Measurements from ENCODE around the gene GPNMB.
"Not testable (repeated sequence)": the region's sequence is repeated elsewhere in the genome, so short reads cannot be mapped to it uniquely, and the experiment has no call there.

The GPNMB gene

DNA sequence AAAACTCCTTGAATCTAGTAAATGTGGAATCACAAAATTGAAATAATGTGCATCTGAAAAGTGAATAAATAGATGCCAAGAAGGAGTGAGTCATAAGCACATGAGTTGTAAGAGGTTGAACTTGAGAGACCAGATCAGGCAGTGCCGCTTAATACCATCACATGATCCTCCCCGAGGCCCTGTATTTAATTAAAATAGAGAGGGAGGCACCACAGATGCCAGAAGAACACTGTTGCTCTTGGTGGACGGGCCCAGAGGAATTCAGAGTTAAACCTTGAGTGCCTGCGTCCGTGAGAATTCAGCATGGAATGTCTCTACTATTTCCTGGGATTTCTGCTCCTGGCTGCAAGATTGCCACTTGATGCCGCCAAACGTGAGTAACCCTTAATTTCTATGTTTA lies at the start of gene GPNMB:
Gene GPNMB, plus strand, starts transcription at position 221 of the 400 bp plus-strand sequence. Its CDS starts 83 bp downstream, at position 304.
- peak; percentile 21 for DNase-seq (ENCODE audit: low spot score)

DNA sequence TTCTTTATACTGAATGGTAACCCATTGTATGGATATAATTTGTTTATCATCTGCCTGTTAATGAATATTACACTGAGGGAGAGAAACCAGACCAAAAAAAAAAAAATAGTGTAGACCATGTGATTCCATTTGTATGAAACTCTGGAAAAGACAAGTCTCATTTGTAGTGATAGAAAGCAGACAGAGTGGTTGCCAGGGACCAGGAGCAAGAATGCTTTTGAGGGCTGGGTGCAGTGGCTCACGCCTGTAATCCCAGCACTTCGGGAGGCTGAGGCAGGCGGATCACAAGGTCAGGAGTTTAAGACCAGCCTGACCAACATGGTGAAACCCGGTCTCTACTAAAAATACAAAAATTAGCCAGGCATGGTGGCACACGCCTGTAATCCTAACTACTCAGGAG lies 48.8 kb upstream of the GPNMB start:
- not testable (repeated sequence) for DNase-seq (ENCODE audit: low spot score)

DNA sequence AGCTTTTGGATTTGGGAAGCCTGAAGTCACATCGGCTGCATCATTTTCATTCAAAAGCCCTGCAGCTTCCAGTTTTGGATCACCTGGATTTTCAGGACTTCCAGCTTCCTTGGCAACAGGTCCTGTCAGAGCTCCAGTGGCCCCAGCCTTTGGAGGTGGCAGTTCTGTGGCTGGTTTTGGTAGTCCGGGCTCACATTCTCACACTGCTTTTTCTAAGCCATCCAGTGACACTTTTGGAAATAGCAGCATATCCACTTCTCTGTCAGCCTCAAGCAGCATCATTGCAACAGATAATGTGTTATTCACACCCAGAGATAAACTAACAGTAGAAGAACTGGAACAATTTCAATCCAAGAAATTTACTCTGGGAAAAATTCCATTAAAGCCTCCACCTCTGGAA lies 46.2 kb upstream of the GPNMB start:
- DNase-seq (ENCODE audit: low spot score), result no peak

DNA sequence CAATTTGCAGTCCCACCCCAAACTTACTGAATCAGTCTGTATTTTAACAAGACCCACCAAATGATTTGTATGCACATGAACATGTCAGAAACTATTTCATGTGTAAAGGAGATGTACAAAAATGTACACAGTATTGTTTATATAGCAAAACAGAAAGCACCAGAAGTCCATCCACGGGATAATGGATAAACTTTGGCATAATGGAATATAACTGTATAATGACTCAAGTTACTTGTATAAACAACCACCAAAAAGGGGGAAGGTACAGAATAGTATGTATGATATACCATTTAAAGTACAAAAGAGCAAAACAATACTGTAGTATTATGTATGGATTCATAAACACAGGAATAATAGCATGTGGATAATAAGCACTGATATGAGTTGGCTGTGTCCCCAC lies 42.3 kb upstream of the GPNMB start:
- DNase-seq (ENCODE audit: low spot score), result no peak

DNA sequence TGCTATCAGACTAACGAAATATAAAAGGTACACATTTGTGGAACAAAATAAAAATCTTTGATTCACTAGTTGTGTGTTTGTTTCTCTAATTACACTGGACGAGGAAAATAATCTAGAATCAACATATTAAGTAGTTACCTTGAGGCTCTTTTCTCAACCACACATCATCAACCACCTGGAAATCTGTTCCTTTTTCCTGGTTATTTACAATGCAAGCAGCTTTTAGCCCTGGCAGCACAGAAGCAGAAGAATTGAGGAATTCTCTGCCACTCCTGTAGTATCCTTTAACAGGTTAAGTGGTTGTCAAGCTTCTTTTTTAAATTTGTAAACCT lies 41.0 kb upstream of the GPNMB start:
- DNase-seq (ENCODE audit: low spot score), result no peak

DNA sequence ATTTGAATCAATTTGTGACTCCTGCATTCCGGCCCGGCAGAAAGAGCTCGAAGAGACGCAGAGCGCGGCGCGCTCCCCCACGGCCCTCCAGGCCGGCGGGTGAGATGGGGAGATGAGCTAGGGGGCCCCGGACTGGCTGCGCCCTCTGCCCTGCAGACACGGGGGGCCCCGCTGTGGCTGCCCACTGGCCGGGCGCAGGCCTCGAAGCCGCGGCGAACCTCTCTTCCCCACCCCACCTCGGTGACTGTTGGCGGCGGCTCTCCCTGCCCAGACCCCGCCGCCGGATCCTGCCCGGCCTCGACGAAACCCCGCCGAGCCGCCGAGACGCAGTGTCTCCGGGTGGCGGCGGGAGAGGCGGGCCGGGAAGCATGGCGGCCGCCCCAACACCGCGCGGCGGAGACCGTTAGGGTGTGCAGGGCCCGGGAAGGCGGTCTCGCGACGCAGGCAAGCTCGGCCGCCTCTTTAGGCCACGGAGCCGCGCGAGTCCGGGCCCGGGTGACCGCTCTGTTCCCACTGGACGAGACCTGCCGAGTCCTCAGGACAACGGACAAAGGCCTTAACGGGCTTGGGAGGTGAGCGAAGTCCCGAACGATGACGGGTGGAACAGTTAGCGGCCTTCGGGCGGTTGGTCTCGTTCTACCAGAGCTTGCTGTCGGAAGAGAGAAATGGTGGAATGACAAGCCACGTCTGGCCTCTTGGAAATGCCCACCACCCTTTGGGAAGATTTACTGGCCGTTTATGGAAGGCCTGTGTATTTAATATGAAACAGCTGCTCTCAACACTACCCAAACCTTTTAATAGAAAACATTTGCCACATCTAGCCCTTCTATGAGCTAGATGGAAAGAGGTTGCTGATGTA lies 40.4 kb upstream of the GPNMB start:
- peak; percentile 21 for DNase-seq (ENCODE audit: low spot score)

DNA sequence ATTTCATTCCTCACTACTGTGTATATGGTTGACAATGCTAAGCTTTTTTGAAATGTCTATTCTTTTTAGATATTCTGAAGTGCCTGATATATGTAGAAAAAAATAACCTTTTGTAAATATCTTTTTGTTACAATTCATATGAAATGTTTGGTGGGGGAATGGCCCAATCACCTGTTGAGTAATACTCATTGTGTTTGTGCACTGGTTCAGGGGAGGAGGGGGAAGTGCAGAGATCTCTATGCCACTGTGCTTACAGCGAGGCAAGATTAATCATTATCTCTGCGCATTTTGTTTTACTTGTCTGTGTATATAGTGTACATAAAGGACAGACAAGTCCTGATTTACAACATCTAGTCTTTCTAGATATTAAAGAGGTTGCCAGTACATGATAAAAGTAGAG lies 39.6 kb upstream of the GPNMB start:
- DNase-seq (ENCODE audit: low spot score), result no peak

DNA sequence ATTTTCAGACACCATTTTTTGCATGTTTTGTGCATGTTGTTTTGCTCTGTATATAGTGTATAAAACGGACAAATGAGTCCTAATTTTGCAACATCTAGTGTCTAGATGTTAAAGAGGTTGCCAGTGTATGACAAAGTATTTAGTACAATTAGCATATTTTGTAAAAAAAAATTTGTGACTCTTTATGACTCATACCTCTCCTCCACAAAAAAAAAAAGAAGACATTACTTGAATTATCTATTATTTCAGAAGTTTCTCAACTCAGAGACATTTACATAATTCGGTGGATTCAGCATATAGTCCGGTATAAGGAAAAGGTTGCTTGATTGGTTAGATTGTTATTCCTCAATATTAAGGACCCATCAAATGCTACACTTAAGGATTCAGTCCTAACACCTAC lies 38.7 kb upstream of the GPNMB start:
- DNase-seq (ENCODE audit: low spot score), result no peak

DNA sequence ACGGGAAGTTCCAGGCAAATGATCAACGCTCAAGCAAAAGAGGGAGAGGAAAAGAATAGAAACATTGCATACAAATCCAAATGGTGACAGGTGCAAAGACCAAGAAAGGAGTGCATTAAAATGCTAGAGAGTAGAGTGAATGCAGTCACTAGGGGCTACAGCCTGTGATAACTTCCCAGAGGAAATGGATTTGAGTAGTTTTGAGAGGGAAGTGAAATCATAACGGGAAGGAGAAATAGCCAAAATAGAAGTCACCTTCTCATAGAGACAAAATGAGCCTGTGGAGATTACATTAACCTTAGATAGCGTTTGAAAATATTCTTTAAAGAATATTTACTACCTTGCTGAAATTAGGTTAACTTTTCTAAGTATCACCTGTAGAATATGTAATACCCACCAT lies 38.3 kb upstream of the GPNMB start:
- DNase-seq (ENCODE audit: low spot score), result no peak

DNA sequence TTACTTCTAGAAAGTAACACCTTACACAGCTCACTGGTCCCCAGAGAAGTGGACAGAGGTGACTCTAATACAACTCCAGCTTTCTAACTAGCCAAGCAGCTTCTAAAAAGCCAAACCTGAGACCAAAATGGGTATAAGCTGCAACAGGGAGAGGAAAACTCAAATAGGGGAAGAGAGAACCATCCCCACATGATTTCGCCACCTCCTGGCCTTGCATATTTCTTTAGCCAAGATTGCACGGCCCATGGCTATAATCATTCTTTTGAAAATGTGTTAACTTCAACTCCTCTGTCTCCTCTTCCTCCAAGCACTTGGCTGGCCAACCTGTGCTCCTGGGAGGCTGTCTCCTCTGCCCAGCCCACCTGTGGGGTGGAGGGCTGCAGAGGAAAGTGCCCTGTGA lies 36.1 kb upstream of the GPNMB start:
- no peak for DNase-seq (ENCODE audit: low spot score)

DNA sequence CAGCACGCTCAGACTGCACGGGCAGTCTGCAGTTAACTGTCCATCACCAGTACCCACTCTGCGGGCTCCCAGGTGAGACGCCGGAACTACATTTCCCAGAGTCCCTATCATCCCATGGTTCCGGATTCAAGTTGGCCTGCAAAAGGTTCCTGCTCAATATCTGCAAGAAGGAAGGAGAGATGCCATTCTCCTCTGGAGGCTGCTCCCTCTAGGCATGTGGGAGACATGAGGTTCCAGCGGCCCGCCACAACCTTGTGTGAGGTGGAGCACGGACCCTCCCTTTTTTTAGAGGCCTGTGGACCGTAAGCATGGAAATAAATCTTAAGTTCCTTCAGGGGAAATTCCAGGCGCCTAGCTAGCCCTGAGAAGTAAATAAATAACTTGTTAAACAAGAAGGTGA lies 35.0 kb upstream of the GPNMB start:
- DNase-seq (ENCODE audit: low spot score), result peak; percentile 34

DNA sequence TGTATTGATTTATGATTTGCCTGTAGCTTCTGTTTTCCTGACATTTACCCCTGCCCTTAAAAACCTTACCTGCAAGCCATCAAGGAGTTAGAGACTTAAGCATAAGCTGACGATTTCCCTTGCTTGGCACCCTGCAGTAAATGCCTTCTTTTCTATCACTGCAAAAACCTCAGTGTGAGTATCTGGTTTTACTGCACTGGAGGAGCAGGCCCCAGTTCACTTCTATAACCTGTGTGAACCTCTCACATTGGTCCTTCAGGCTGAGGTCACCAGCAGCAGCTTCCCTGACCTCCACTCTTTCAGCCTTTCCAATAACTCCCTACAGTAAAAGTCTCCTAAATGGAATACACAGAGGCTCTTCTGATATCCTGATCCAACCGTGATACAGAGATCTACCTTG lies 34.2 kb upstream of the GPNMB start:
- no peak for DNase-seq (ENCODE audit: low spot score)

DNA sequence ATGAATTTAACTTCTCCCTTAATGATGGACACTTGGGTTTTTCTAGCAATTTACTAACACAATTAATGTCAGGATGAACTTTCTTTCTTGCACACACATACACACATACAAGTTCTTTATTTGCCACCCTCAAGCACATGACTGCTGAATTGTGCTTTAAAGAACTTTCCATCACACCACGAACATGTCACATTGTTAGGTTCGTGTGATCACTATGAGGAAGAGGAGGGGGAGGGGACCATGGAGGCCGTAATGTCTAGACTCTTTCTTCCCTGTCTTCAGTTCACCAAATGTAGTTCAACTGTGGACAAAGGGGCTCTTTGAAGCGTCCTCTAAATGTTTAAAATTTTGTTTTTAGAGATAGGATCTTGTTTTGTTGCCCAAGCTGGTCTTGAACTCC lies 33.7 kb upstream of the GPNMB start:
- DNase-seq (ENCODE audit: low spot score), result no peak

DNA sequence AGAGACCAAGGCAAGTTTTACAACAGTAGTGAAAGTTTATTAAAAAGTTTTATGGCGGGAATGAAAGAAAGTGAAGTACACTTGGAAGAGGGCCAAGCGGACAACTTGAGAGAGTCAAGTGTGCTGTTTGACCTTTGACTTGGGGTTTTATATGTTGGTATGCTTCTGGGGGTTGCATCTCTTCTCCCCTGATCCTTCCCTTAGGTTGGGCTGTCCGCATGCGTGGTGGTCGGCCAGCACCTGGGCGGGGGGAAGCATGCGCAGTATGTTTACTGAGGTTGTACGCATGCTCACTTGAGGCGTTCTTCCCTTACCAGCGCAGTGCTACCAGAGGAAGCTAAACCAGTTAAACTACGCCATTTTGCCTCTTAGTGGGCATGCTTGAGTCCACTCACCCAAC lies 32.8 kb upstream of the GPNMB start:
- DNase-seq (ENCODE audit: low spot score), result no peak

DNA sequence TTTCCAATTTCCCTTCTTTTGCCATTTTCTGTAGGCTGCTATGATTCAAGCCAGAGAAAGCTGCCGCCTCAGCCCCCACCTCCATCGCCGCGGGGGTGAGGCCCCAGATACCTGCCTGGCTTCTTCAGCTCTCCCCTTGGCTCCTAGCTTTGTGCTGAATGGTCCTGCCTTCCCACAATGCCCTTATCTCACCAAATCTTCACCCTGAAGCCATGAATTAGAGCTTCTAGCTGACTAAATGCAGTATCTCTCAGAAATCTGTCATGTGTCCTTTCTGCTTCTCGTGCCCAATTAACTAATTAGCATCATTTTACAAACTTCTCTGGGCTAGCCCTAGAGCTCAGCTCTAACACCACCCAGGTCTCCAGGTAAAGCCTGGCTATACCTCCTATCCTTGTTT lies 32.2 kb upstream of the GPNMB start:
- DNase-seq (ENCODE audit: low spot score), result no peak

DNA sequence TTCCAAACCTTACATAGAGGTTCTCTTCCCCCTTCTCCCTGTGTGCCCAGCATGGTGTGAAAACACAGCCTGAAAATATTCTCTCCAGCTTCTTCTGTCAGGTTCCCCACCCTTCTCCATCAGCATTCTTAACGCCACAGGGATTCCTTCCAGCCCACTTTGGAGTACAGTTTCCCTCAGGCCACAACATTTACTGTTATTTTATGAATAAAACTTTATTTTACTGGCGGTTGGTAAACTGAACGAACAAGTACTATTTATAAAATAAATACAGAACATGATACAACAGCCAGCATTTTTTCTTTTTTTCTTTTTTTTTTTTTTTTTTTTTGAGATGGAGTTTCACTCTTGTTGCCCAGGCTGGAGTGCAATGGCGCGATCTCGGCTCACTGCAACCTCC lies 31.6 kb upstream of the GPNMB start:
- DNase-seq (ENCODE audit: low spot score), result no peak

DNA sequence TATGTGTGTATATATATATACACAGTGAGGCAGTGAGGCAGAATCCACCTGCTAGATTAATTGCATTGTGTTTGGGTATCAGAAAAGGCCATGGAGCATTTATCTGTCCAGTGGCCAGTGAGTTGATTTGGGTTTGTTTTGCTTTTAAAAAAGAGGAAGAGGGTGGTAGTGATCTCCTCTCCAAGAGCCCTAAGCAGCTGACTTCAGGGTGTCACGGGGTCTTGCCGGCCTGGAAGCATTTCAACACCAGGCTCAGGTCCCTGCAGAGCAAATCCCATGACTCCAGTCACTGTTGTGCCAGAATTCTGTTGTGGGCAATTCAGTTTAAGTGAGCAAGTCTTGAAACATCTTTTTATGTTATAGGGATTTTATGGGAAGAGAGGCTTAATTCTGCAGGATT lies 30.6 kb upstream of the GPNMB start:
- DNase-seq (ENCODE audit: low spot score), result no peak

DNA sequence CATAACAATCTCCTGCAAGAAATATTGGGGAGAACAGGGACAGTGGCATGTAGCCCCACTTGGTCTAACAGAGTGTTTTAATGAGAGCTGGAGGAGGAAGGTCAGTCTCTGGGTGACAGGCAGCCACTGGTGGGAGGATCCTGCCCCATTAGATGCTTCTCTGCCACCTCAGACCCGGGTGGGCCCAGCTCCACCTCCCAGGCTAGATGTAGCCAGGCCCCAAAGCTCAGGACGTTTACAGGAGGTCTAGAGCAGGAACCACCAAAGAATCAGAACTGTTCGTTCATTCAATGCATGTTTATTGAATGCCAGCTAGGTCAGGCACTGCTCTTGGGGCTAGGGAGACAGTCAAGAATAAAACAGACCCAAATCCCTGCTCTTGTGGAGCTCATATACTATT lies 28.4 kb upstream of the GPNMB start:
- no peak for DNase-seq (ENCODE audit: low spot score)

DNA sequence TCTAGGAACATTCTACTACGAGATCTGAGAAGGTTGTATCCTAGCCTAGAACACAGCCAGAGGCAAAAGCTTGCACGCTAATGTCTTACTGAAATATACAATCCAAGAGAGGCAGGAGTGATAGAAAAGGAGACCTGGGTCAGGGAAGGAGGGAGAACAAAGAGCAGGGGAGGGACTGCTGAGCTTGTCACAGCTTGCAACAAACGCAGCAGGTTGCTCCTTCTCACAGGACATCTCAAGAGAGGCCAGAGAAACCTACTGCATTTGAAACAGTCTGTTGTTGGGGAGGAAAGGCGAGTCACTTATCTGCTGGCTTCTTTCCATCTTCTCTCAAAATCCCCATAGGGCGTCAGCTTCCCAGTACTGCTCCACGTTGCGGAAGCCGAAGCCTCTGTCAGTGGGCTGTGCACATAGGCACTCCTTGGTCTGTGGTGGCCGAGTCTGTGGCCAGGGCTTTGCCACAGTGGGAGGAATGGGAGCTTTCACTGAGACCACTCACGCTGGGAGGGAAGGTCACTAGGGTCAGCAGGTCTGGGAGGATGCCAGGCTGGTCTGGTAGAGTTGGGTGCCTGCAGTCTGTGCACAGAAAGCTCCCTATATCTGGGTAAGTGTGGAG lies 25.8 kb upstream of the GPNMB start:
- no peak for DNase-seq (ENCODE audit: low spot score)

DNA sequence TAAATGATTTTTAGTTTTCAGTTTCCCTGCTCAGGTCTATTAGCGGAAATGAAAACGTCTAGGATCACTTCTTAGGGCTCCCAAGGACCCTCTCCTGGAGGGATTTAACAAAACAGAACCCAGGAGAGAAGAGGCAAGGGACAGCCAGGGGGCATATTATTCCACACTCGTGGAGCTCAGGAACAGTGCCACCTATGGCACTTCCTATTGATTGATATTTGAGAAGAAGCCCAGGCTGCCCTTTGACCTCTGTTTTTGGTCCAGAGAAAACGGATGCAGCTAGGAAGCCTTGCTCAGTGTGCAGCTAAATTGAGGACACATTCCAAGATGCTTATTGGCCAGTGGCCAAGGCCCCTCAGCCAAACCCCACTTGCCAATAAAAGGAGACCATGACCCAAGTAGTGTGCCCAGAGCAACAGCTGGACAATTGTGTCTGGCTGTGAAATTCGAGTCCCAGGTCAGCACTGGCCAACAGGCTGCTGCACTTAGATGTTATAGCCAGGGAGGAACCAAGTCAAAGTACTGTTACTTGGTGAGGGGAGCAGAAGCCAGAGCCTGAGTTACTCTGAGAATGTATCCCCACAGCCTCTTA lies 24.0 kb upstream of the GPNMB start:
- DNase-seq (ENCODE audit: low spot score), result no peak

DNA sequence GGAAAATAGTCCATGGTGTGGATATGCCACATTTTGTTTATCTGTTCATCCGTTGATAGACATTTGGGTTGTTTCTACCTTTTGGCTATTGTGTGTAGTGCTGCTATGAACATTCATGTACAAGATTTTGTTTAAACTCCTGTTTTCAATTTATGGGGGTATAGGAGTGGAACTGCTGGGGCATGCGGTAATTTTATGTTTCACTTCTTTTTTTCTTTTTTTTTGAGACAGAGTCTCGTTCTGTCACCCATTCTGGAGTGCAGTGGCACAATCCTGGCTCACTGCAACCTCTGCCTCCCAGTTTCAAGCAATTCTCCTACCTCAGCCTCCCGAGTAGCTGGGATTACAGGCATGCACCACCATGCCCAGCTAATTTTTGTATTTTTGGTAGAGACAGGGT lies 22.2 kb upstream of the GPNMB start:
- DNase-seq (ENCODE audit: low spot score), result not testable (repeated sequence)

DNA sequence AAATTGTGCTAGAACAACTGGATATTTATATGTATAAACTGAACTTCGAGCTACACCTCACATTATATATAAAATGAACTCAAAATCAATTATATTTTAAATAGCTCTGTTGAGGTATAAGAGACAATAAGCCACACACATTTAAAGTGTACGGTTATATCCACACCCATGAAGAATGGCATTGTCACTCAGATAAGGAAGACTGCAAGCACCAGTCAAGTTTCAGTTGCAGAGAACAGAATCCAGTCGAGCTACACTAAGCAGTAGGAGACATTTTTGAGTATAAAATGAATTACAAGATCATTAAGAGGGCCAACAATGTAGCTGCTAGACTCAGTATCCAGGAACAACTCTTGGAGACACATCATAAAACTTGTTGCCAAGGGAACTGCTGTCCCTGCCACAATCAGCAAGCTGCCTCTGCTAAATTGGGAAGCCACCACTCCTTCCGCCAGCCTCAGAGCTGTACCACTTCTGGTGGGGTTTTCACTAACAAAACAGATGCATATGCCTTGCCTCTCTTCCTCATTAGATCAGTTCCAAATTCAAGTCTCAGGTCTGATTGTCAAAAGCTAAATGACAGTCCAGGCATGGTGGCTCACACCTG lies 19.6 kb upstream of the GPNMB start:
- no peak for DNase-seq (ENCODE audit: low spot score)

DNA sequence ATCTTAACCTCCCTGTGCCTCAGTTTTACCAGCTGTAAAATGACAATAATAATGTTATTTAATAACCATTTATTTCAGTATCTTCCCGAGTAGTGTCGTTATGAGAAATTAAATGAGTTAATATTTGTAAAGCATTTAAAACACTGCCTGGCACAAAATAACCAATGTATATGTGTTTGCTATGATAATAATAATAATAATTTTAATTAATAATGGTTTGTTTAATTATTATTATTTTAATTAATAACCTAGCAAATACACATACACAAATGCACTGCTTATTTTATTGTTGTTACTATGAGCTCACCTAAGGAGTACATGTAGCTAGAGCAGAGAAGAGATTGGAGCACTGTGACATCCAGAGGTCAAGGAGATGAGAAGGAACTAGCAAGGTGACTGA lies 18.2 kb upstream of the GPNMB start:
- DNase-seq (ENCODE audit: low spot score), result no peak
